BE2C (cell line): Measurements from ENCODE around the gene CCT6A.
A peak's percentile ranks its signal among the peaks of the same experiment; 100 is the strongest.
"Not testable (repeated sequence)": the region's sequence is repeated elsewhere in the genome, so short reads cannot be mapped to it uniquely, and the experiment has no call there.

ENCODE experiments used
- DNase-seq: peaks from one replicate; pipeline ENCODE4 v3.0.0-alpha.2; 2020
- H3K27me3 ChIP-seq: fragments of 250-450 bp; sonication (Bioruptor Pico); 2 replicates; pipeline ENCODE4 v1.5.1; 2020; ENCODE audit warnings: mild to moderate bottlenecking
- H3K36me3 ChIP-seq: fragments of 250-450 bp; sonication (Bioruptor Pico); 2 replicates; pipeline ENCODE4 v1.5.1; 2020; ENCODE audit warnings: mild to moderate bottlenecking
- H3K4me1 ChIP-seq: fragments of 250-450 bp; sonication (Bioruptor Pico); 2 replicates; pipeline ENCODE4 v1.5.1; 2020
- H3K4me3 ChIP-seq: 2 replicates; pipeline ENCODE4 v1.5.1; 2011; ENCODE audit warnings: low read depth, low read length
- H3K9me3 ChIP-seq: fragments of 250-450 bp; sonication (Bioruptor Pico); 2 replicates; pipeline ENCODE4 v1.5.1; 2020
- TF ChIP-seq, protein P1 (sequence below): IDR thresholded peaks from 2 replicates; pipeline ENCODE4 v1.5.1; 2012; ENCODE audit warnings: mild to moderate bottlenecking, low read depth, low read length

Gene CCT6A

DNA sequence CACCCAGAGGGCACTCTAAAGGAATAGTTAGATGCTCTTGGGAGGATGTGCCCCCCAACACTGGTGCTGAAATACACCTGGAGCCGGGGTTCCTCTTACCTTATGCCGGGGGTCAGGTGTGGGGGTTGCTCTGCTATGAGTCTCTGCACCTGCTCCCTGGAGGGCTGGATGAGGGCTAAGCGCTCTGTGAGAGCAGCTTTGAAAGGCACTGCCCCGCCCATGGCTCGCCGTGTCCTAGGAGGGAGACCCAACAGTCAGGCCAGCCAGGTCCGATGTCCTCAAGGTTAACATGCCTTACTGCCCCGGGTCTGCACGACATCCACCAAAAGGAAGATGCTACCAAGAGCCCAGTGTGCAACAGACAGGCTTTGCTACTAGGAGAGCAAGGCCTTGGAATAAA is 32.1 kb upstream of the CCT6A start:
- no peaks in the 10 kb centered on the region for H3K4me1 ChIP-seq
- TF ChIP-seq, protein P1, sequence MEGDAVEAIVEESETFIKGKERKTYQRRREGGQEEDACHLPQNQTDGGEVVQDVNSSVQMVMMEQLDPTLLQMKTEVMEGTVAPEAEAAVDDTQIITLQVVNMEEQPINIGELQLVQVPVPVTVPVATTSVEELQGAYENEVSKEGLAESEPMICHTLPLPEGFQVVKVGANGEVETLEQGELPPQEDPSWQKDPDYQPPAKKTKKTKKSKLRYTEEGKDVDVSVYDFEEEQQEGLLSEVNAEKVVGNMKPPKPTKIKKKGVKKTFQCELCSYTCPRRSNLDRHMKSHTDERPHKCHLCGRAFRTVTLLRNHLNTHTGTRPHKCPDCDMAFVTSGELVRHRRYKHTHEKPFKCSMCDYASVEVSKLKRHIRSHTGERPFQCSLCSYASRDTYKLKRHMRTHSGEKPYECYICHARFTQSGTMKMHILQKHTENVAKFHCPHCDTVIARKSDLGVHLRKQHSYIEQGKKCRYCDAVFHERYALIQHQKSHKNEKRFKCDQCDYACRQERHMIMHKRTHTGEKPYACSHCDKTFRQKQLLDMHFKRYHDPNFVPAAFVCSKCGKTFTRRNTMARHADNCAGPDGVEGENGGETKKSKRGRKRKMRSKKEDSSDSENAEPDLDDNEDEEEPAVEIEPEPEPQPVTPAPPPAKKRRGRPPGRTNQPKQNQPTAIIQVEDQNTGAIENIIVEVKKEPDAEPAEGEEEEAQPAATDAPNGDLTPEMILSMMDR: no peak
- peaks cover 10% of the 10 kb centered on the region for H3K36me3 ChIP-seq
- no peaks in the 10 kb centered on the region for H3K27me3 ChIP-seq
- no peak overlapping the region for H3K4me3 ChIP-seq
- no peak for DNase-seq
- H3K9me3 ChIP-seq: no peaks in the 10 kb centered on the region

GRCh38 chr7:56023500-56023899 is 28.1 kb upstream of the CCT6A start:
- TF ChIP-seq, protein P1: no peak
- no peak for DNase-seq
- H3K27me3 ChIP-seq: no peaks in the 10 kb centered on the region
- H3K4me1 ChIP-seq: no peaks in the 10 kb centered on the region
- no peaks in the 10 kb centered on the region for H3K9me3 ChIP-seq
- no peak overlapping the region for H3K4me3 ChIP-seq
- H3K36me3 ChIP-seq: peaks cover 6% of the 10 kb centered on the region

DNA sequence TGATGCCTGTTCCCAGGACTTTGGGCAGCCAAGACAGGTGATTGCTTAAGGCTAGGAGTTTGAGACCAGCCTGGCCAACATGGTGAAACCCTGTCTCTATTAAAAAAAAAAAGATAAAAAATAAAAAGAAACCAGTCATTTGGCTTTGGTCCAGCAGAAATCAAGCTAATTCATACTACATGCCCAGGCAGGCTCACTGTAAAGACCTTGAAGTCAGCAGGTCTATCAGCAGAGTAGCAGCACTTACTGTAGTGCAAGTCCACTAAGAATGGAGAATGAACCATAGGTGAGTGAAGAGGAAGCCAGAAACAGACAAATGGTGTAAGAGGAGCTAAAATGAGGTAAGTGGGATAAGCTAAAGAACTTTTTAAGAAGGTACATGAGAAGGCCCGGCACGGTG is 25.0 kb upstream of the CCT6A start:
- H3K4me1 ChIP-seq: no peaks in the 10 kb centered on the region
- H3K36me3 ChIP-seq: peaks cover 17% of the 10 kb centered on the region
- H3K9me3 ChIP-seq: no peaks in the 10 kb centered on the region
- no peak for DNase-seq
- no peaks in the 10 kb centered on the region for H3K27me3 ChIP-seq
- TF ChIP-seq, protein P1: no peak
- no peak overlapping the region for H3K4me3 ChIP-seq

DNA sequence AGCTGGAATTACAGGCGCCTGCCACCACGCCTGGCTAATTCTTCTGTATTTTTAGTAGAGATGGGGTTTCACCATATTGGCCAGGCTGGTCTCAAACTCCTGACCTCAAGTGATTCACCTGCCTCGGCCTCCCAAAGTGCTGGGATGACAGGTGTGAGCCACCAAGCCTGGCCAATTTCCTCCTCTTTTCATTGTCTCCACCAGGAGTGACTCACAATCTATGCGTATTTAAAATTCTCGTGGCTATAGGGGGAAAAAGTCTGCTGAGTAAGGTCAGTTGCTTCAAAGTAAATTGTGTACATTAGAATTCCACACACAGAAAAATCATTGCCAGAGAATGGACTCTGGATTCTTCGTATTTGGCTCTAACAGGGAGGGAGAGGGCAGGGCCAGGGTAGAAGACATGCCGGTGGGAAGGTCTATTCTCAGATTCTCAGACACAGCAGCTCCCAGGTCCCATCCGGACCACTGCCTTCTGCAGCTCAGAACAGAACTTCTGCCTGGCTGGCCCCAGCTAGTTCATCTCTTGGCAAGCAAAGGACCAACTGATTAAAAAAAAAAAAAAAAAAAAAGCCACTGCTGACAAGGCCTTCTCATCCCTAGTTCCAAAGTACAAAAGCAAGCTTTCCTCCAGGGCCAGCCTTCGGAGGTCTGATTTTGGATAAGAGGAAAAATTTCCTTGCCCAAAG is 22.5 kb upstream of the CCT6A start:
- no peak for DNase-seq
- Histone ChIP-seq H3K4me1 (no peaks in the 10 kb centered on the region), H3K9me3 (no peaks in the 10 kb centered on the region), H3K27me3 (no peaks in the 10 kb centered on the region), H3K4me3 (no peak overlapping the region), H3K36me3 (peaks cover 20% of the 10 kb centered on the region)
- TF ChIP-seq, protein P1: no peak

DNA sequence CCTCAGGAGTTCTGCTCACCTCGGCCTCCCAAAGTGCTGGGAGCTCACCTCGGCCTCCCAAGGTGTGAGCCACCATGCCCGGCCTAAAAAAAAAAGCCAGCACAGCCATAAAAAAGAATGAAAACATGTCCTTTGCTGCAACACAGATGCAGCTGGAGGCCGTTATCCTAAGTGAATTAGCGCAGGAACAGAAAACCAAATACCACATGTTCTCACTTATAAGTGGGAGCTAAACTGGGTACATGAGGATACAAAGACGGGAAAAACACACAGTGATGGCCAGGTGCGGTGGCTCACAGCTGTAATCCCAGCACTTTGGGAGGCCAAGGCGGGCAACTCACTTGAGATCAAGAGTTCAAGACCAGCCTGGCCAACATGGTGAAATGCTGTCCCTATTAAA is 21.2 kb upstream of the CCT6A start:
- no peaks in the 10 kb centered on the region for H3K4me1 ChIP-seq
- H3K9me3 ChIP-seq: no peaks in the 10 kb centered on the region
- peaks cover 20% of the 10 kb centered on the region for H3K36me3 ChIP-seq
- no peak for DNase-seq
- H3K27me3 ChIP-seq: no peaks in the 10 kb centered on the region
- no peak overlapping the region for H3K4me3 ChIP-seq
- TF ChIP-seq, protein P1: no peak

DNA sequence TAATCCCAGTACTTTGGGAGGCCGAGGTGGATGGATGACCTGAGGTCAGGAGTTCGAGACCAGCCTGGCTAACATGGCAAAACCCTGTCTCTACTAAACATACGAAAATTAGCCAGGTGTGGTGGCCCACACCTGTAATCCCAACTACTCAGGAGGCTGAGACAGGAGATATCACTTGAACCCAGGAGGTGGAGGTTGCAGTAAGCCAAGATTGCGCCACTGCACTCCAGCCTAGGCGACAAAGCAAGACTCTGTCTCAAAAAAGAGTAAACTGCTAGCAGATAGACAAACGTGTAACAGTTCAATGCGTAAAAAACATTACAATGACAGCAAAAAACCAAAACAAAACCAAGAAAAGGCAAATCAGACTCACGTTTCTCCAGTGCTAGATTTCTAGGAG is 20.0 kb upstream of the CCT6A start:
- H3K27me3 ChIP-seq, H3K4me3 ChIP-seq, DNase-seq, H3K9me3 ChIP-seq, H3K4me1 ChIP-seq: not testable (repeated sequence)
- peaks cover 16% of the 10 kb centered on the region for H3K36me3 ChIP-seq

GRCh38 chr7:56032578-56032977 is 19.0 kb upstream of the CCT6A start:
- not testable (repeated sequence) for H3K4me1 ChIP-seq, DNase-seq, H3K9me3 ChIP-seq, H3K27me3 ChIP-seq
- Histone ChIP-seq H3K36me3 (peaks cover 16% of the 10 kb centered on the region), H3K4me3 (peak overlapping the region; percentile 71)
